SK-N-SH (cell line): Measurements from ENCODE around the gene ZC3H13. TPM values are rescaled to one million over a fixed set of nuclear protein-coding genes. Genes with fewer than 3 reads are reported as not detected.

Source experiments
- CTCF ChIA-PET: fragments of 300-600, 350-600 bp; formaldehyde crosslinking; extraction: SDS; loops from one replicate; lab custom pipeline; 2021; lab: Yijun Ruan, JAX
- POLR2A ChIA-PET: fragments of 350-600 bp; sonication (Branson Sonifier 250); formaldehyde crosslinking; extraction: SDS; loops from one replicate; lab custom pipeline; 2020; ENCODE audit warnings: antibody characterized with exemption, inconsistent platforms; lab: Yijun Ruan, JAX
- DNase-seq: peaks from one replicate; pipeline ENCODE4 v3.0.0; 2012
- H2AFZ ChIP-seq: fragments of 200-600 bp; sonication (generic); 2 replicates; pipeline ENCODE4 v1.8.1; 2016; ENCODE audit warnings: antibody characterized with exemption, mild to moderate bottlenecking, low read depth
- H3F3A ChIP-seq: fragments of 200-600 bp; sonication (generic); replicated peaks from 2 replicates; pipeline ENCODE3; 2016; ENCODE audit warnings: antibody characterized with exemption, mild to moderate bottlenecking; ENCODE audit not compliant: insufficient read depth
- H3K27ac ChIP-seq, 2 experiments: fragments of 200-500 bp in 1 of 2; fragments of 200-600 bp in 1 of 2; sonication (Bioruptor generic) in 1 of 2; sonication (generic), shearing (Covaris generic) in 1 of 2; 2 replicates each; pipeline versions ENCODE4 v1.5.1 to v1.6.1; 2014 to 2016; ENCODE audit warnings: low read depth in 2 of 2, inconsistent platforms in 1 of 2, low read length in 1 of 2, mild to moderate bottlenecking in 1 of 2, mixed read lengths in 1 of 2
- H3K27me3 ChIP-seq: fragments of 200-600 bp; sonication (generic), shearing (Covaris generic); 2 replicates; pipeline ENCODE4 v1.6.1; 2016; ENCODE audit warnings: mixed run types; ENCODE audit not compliant: insufficient read depth
- H3K36me3 ChIP-seq, 2 experiments: fragments of 200-500 bp in 1 of 2; fragments of 200-600 bp in 1 of 2; sonication (Bioruptor generic) in 1 of 2; sonication (generic) in 1 of 2; replicated peaks in 1 of 2; 2 replicates each; pipeline versions ENCODE3 to v1.5.1; 2014 to 2016; ENCODE audit warnings: low read length in 1 of 2, mild to moderate bottlenecking in 1 of 2; ENCODE audit not compliant: insufficient read depth in 2 of 2, control insufficient read depth in 1 of 2
- H3K4me1 ChIP-seq, 2 experiments: fragments of 200-500 bp in 1 of 2; fragments of 200-600 bp in 1 of 2; sonication (Bioruptor generic) in 1 of 2; sonication (generic), shearing (Covaris generic) in 1 of 2; 2 replicates each; pipeline versions ENCODE4 v1.5.1 to v1.6.1; 2014 to 2016; ENCODE audit warnings: low read depth in 1 of 2, low read length in 1 of 2, mixed run types in 1 of 2; ENCODE audit not compliant: insufficient read depth in 2 of 2, control insufficient read depth in 1 of 2
- H3K4me2 ChIP-seq: fragments of 200-600 bp; sonication (generic), shearing (Covaris generic); 2 replicates; pipeline ENCODE4 v1.6.1; 2017; ENCODE audit warnings: mixed run types
- H3K4me3 ChIP-seq, 2 experiments: fragments of 200-500 bp in 1 of 2; fragments of 200-600 bp in 1 of 2; sonication (Bioruptor generic) in 1 of 2; sonication (generic), shearing (Covaris generic) in 1 of 2; 2 replicates each; pipeline versions ENCODE4 v1.5.1 to v1.8.1; 2014 to 2016; ENCODE audit warnings: low read depth in 2 of 2, inconsistent platforms in 1 of 2, low read length in 1 of 2, mild to moderate bottlenecking in 1 of 2, mixed read lengths in 1 of 2, moderate library complexity in 1 of 2
- H3K79me2 ChIP-seq: fragments of 200-600 bp; sonication (generic); 2 replicates; pipeline ENCODE4 v1.8.1; 2017; ENCODE audit warnings: mild to moderate bottlenecking; ENCODE audit not compliant: insufficient read depth
- H3K9ac ChIP-seq: fragments of 200-600 bp; sonication (generic); 2 replicates; pipeline ENCODE4 v1.6.1; 2017; ENCODE audit warnings: mixed run types
- H3K9me2 ChIP-seq: fragments of 200-600 bp; sonication (generic); 2 replicates; pipeline ENCODE4 v1.6.1; 2017; ENCODE audit warnings: mixed run types
- H3K9me3 ChIP-seq: fragments of 200-600 bp; sonication (generic); 2 replicates; pipeline ENCODE4 v1.6.1; 2017; ENCODE audit warnings: mixed run types, mild to moderate bottlenecking, moderate library complexity
- H4K20me1 ChIP-seq: fragments of 200-600 bp; sonication (generic); 2 replicates; pipeline ENCODE4 v1.6.1; 2017; ENCODE audit warnings: mild to moderate bottlenecking, mixed run types; ENCODE audit not compliant: insufficient read depth
- ELF1 ChIP-seq: IDR thresholded peaks from 2 replicates; pipeline ENCODE4 v1.4.0; 2012
- EP300 ChIP-seq, 2 experiments: IDR thresholded peaks; 2 replicates each; pipeline versions ENCODE4 v1.4.0 to v1.6.1; 2012; ENCODE audit warnings: borderline replicate concordance in 1 of 2, low read depth in 1 of 2, low read length in 1 of 2
- IRF3 ChIP-seq: fragments of 150-350 bp; IDR thresholded peaks from 2 replicates; pipeline ENCODE4 v1.6.1; 2016; ENCODE audit warnings: mild to moderate bottlenecking, low read depth, low read length
- RCOR1 ChIP-seq: fragments of 150-350 bp; IDR thresholded peaks from 2 replicates; pipeline ENCODE4 v1.6.1; 2017; ENCODE audit warnings: antibody characterized with exemption, low read length
- REST ChIP-seq: IDR thresholded peaks from 2 replicates; pipeline ENCODE4 v1.6.1; 2012; ENCODE audit warnings: mild to moderate bottlenecking, low read depth, low read length, moderate library complexity
- SIN3A ChIP-seq: IDR thresholded peaks from 2 replicates; pipeline ENCODE4 v1.6.1; 2012; ENCODE audit warnings: low read depth, mild to moderate bottlenecking, low read length, moderate library complexity, borderline replicate concordance
- WGBS: methylation state at CpG from one replicate; pipeline ENCODE4 v1.1.6; 2017; ENCODE audit warnings: low lambda C conversion rate; 5-methylcytosine and 5-hydroxymethylcytosine counted together
- polyA plus RNA-seq, 3 experiments: library from polyadenylated mRNA; depleted of rRNA; stranded (reverse); fragments of >200 nt; gene quantifications; 2 replicates each; pipeline ENCODE4 v1.2.3, GENCODE V29; 2012
- TF ChIP-seq, protein P1 (sequence below): IDR thresholded peaks from 2 replicates; pipeline ENCODE4 v1.4.0; 2012; ENCODE audit warnings: low read depth, borderline replicate concordance
- TF ChIP-seq, protein P2 (sequence below): IDR thresholded peaks from 2 replicates; pipeline ENCODE4 v1.4.0; 2012; ENCODE audit warnings: low read depth, borderline replicate concordance

Gene ZC3H13
- polyA plus RNA-seq, 1 of the 3 experiments (the other 2 are of a cell fraction): 4.4 TPM

DNA sequence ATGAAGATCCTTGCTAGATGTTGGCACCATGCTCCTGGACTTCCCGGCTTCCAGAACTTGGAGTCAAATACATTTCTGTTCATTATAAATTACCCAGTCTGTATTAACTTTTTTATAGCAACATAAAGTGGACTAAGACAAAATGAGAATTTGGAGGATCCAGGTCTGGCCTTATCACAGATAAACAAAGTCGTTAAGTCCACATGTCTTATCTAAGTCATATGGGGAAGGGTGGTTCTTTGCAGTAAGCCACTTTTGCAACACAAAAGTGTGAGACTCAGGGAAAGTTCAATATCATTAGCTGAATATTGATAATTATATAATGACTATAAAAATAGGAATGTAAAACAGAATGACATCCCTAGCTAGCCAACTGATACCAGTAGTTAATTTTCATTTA lies 109.4 kb downstream of the ZC3H13 start (continued):
- TF ChIP-seq, protein P1, sequence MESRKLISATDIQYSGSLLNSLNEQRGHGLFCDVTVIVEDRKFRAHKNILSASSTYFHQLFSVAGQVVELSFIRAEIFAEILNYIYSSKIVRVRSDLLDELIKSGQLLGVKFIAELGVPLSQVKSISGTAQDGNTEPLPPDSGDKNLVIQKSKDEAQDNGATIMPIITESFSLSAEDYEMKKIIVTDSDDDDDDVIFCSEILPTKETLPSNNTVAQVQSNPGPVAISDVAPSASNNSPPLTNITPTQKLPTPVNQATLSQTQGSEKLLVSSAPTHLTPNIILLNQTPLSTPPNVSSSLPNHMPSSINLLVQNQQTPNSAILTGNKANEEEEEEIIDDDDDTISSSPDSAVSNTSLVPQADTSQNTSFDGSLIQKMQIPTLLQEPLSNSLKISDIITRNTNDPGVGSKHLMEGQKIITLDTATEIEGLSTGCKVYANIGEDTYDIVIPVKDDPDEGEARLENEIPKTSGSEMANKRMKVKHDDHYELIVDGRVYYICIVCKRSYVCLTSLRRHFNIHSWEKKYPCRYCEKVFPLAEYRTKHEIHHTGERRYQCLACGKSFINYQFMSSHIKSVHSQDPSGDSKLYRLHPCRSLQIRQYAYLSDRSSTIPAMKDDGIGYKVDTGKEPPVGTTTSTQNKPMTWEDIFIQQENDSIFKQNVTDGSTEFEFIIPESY: no peak
- TF ChIP-seq ELF1: no peak
- TF ChIP-seq EP300 (IDR thresholded peaks at IDR 0.05; ENCODE audit: borderline replicate concordance in 1 of 2, low read depth in 1 of 2, low read length in 1 of 2): no peak
- TF ChIP-seq REST: no peak
- TF ChIP-seq SIN3A: no peak
- TF ChIP-seq RCOR1: no peak

GRCh38 chr13:45941261-45941660 lies 111.3 kb downstream of the ZC3H13 start:
- Histone ChIP-seq H3K9me2 (no peaks in the 10 kb centered on the region), H2AFZ (no peak overlapping the region), H3F3A (no peaks in the 10 kb centered on the region), H4K20me1 (no peaks in the 10 kb centered on the region), H3K27ac (no peak overlapping the region), H3K79me2 (no peaks in the 10 kb centered on the region), H3K36me3 (no peaks in the 10 kb centered on the region), H3K9me3 (no peaks in the 10 kb centered on the region), H3K4me1 (peaks cover 0 to 4% of the 10 kb centered on the region in 2 experiments; a peak in 2 of 4 replicates), H3K9ac (no peak overlapping the region), H3K27me3 (no peaks in the 10 kb centered on the region), H3K4me3 (no peak overlapping the region), H3K4me2 (no peak overlapping the region)
- ChIA-PET POLR2A (no interaction called here), CTCF (interaction anchor here (0.6 kb wide), 1 partner anchor 160 kb away, joined by 3 read pairs; no protein-coding TSS in a partner anchor)
- WGBS: 0% methylated on average over 1 of the region's 1 CpG
- DNase-seq: no peak
- TF ChIP-seq, protein P2, sequence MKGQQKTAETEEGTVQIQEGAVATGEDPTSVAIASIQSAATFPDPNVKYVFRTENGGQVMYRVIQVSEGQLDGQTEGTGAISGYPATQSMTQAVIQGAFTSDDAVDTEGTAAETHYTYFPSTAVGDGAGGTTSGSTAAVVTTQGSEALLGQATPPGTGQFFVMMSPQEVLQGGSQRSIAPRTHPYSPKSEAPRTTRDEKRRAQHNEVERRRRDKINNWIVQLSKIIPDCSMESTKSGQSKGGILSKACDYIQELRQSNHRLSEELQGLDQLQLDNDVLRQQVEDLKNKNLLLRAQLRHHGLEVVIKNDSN: peak; percentile 65; the same call in 1 of the 2 replicates
- TF ChIP-seq IRF3: no peak
